Measurements from ENCODE around the gene USF1. TPM values are rescaled to one million over a fixed set of nuclear protein-coding genes. Genes with fewer than 3 reads are reported as not detected.

The USF1 gene
- total and polyA plus RNA-seq, 7 experiments from 2014 or later, result 3.9 to 115 (median 76.0) TPM

DNA sequence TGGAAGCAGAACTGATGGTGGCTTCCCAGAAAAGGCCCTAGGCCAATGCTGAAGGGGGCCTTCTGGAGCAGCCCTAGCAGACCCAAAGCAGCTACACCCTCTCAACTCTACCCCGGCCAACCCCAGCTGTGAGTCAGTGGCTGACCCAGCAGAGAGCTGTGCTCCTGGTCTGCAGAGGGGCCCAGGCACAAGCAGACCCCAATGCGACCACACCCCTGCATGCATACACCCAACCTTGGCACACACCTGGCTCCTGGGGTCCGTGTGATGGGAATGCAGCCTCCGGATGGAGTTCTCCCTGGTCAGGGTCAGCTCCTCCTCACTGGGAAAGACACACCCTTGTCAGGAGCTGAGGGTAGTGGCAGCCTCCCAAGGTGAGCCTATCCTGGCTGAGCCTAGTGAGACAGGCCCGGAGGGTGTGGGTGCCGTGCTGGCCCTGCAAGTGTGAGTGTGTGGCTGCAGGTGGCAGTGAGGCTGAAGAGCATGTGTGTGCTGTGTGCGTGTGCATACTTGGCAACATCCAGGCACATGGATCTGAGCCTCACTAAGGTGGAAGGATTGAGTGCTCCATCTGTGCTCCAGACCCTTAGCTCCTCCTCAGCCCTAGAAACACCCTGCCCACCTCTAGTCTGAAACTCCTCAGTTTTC, 27.8 kb upstream of the USF1 start:
- Histone ChIP-seq H3K27ac (ENCODE audit: low read depth, low read length) (no peak overlapping the region), H3K27me3 (ENCODE audit: control insufficient read depth in 2 of 2, insufficient read depth in 2 of 2, low read length in 2 of 2) (no peaks in the 10 kb centered on the region), H3K4me3 (ENCODE audit: low read length) (no peak overlapping the region), H3K9me3 (ENCODE audit: control insufficient read depth in 2 of 3, low read length in 3 of 3) (no peaks in the 10 kb centered on the region), H3K36me3 (ENCODE audit: control insufficient read depth in 2 of 3, insufficient read depth in 3 of 3, low read length in 3 of 3) (peaks cover 0 to 8% (median 0%) of the 10 kb centered on the region in 3 experiments), H3K4me1 (ENCODE audit: control insufficient read depth in 2 of 2, insufficient read depth in 2 of 2, low read length in 2 of 2) (peaks cover 10 to 23% of the 10 kb centered on the region in 2 donors)
- no peak for ATAC-seq
- ChIA-PET POLR2A (interaction anchor here (10.9 kb wide), 1 partner anchor 29 kb away, joined by 377 read pairs; the partner anchor contains the start of genes TSTD1 and USF1), CTCF (interaction anchor here (0.6 to 6.7 kb wide), 5 partner anchors 8 to 275 kb away, joined by 3 to 120 read pairs (median 4); partner anchors contain the start of gene KLHDC9)
- DNase-seq, result no peak
- intact Hi-C loops (cut with micrococcal nuclease), result no loop called here
- H3K4me1 Mint-ChIP-seq, result peaks cover 11 to 34% (median 30%) of the 10 kb centered on the region in 7 donors
- H3K9me3 Mint-ChIP-seq, result peaks cover 0 to 1% (median 0%) of the 10 kb centered on the region in 11 donors
- H3K27me3 Mint-ChIP-seq, result no peaks in the 10 kb centered on the region
- no peak overlapping the region for H3K4me3 Mint-ChIP-seq
- peak overlapping the region in 4 of 9 donors; percentile 25 to 94 (median 46) for H3K27ac Mint-ChIP-seq
- peaks cover 0 to 10% (median 0%) of the 10 kb centered on the region in 5 donors for H3K36me3 Mint-ChIP-seq

DNA sequence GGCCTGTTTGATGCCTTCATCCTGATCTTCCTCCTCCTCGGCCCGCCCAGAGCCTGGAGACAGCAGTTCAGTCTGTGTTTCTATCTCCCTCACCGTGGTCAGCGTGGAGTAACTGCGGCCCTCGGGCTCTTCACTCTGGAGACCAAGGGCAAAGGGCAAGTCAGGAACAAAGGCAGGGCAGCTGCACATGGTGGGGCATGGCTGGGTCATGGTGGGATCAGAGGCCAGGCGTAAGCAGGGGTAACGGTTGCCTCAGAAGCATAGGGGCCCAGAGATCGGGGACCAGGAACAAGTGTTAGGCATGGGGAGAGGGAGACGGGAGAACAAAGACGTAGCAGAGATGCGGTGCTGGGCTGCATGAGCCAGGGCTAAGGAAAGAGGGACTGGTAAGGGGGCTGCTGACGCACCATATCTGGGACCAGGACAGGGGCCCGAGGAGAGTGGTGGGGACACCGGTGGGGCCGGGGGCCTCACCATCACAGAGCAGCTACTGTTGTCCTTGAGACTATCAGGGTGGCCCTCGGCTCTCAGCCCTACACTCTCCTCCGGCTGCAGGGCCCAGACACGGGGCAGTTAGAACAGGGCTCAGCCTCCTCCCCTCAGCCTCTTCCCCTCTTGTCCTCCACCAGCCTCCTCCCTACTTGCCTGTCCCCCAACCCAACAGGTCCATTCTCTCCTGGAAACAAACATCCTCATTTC, 27.1 kb upstream of the USF1 start:
- H3K36me3 Mint-ChIP-seq, result peaks cover 0 to 17% (median 2%) of the 10 kb centered on the region in 5 donors
- no peak overlapping the region for H3K4me3 Mint-ChIP-seq
- ATAC-seq, result no peak
- peaks cover 0 to 1% (median 0%) of the 10 kb centered on the region in 11 donors for H3K9me3 Mint-ChIP-seq
- Histone ChIP-seq H3K4me1 (ENCODE audit: control insufficient read depth in 2 of 2, insufficient read depth in 2 of 2, low read length in 2 of 2) (peaks cover 10 to 25% of the 10 kb centered on the region in 2 donors), H3K9me3 (ENCODE audit: control insufficient read depth in 2 of 3, low read length in 3 of 3) (no peaks in the 10 kb centered on the region), H3K4me3 (ENCODE audit: low read length) (no peak overlapping the region), H3K27me3 (ENCODE audit: control insufficient read depth in 2 of 2, insufficient read depth in 2 of 2, low read length in 2 of 2) (no peaks in the 10 kb centered on the region), H3K27ac (ENCODE audit: low read depth, low read length) (no peak overlapping the region), H3K36me3 (ENCODE audit: control insufficient read depth in 2 of 3, insufficient read depth in 3 of 3, low read length in 3 of 3) (peaks cover 0 to 8% (median 0%) of the 10 kb centered on the region in 3 experiments)
- H3K27ac Mint-ChIP-seq, result peak overlapping the region in 5 of 9 donors; percentile 25 to 95 (median 65)
- DNase-seq, result no peak
- CTCF ChIA-PET, result interaction anchor here (0.6 to 6.7 kb wide), 7 partner anchors 7 to 32 kb away, joined by 3 to 120 read pairs (median 4); partner anchors contain the start of genes KLHDC9, NECTIN4, TSTD1 and USF1
- intact Hi-C loops (cut with micrococcal nuclease), result no loop called here
- H3K4me1 Mint-ChIP-seq, result peaks cover 12 to 39% (median 34%) of the 10 kb centered on the region in 7 donors
- POLR2A ChIA-PET, result interaction anchor here (1.1 to 10.9 kb wide), 2 partner anchors 24 to 28 kb away, joined by 3 to 377 read pairs; partner anchors contain the start of genes TSTD1 and USF1
- no peaks in the 10 kb centered on the region for H3K27me3 Mint-ChIP-seq

DNA sequence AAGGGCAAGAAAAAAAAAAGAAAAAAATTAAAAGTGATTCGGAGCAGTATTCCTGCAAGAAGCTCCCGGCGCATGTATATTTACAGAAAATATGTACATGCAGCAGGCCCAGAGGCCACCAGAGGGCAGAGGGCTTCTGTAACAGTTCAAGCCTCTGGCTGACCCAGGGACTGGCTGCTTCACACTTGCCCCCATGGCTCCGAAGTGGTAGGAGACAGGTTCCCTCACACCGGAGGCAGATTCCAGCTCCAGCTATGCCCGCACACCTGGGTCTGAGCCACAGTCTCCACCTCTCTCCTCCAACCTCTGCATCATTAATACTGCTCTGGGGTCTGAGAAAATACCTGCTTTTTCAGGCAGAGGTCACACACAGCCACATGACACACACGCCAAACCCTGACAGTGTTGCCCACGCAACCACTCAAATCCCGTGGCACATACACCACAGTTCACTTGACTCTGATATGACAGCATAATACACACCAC, 26.2 kb upstream of the USF1 start:
- Mint-ChIP-seq H3K4me1 (peaks cover 21 to 47% (median 42%) of the 10 kb centered on the region in 7 donors), H3K27me3 (no peaks in the 10 kb centered on the region), H3K9me3 (peaks cover 0 to 1% (median 0%) of the 10 kb centered on the region in 11 donors), H3K36me3 (peaks cover 3 to 25% (median 6%) of the 10 kb centered on the region in 5 donors), H3K4me3 (peak overlapping the region in 4 of 10 donors; percentile 11 to 46 (median 19)), H3K27ac (peak overlapping the region; percentile 27 to 99 (median 91))
- intact Hi-C loops (cut with micrococcal nuclease), result loop anchor here in 1 of 2 donors (1.0 kb wide), 1 partner anchor 67 kb away; no protein-coding TSS in a partner anchor
- peak; percentile 18 to 50 (median 43) for DNase-seq
- ChIA-PET CTCF (interaction anchor here (0.7 to 6.7 kb wide), 4 partner anchors 26 to 105 kb away, joined by 3 to 120 read pairs (median 39); partner anchors contain the start of genes KLHDC9, TSTD1 and USF1), POLR2A (interaction anchor here (0.5 to 10.9 kb wide), 6 partner anchors 16 to 237 kb away, joined by 3 to 377 read pairs (median 20); partner anchors contain the start of genes DEDD, KLHDC9, TSTD1 and USF1)
- no peak overlapping the region for H3K4me3 ChIP-seq (ENCODE audit: low read length)
- H3K36me3 ChIP-seq (ENCODE audit: control insufficient read depth in 2 of 3, insufficient read depth in 3 of 3, low read length in 3 of 3), result peaks cover 0 to 8% (median 0%) of the 10 kb centered on the region in 3 experiments
- H3K4me1 ChIP-seq (ENCODE audit: control insufficient read depth in 2 of 2, insufficient read depth in 2 of 2, low read length in 2 of 2), result peaks cover 19 to 31% of the 10 kb centered on the region in 2 donors
- ATAC-seq, result no peak
- H3K9me3 ChIP-seq (ENCODE audit: control insufficient read depth in 2 of 3, low read length in 3 of 3), result no peaks in the 10 kb centered on the region
- H3K27ac ChIP-seq (ENCODE audit: low read depth, low read length), result no peak overlapping the region
- no peaks in the 10 kb centered on the region for H3K27me3 ChIP-seq (ENCODE audit: control insufficient read depth in 2 of 2, insufficient read depth in 2 of 2, low read length in 2 of 2)

DNA sequence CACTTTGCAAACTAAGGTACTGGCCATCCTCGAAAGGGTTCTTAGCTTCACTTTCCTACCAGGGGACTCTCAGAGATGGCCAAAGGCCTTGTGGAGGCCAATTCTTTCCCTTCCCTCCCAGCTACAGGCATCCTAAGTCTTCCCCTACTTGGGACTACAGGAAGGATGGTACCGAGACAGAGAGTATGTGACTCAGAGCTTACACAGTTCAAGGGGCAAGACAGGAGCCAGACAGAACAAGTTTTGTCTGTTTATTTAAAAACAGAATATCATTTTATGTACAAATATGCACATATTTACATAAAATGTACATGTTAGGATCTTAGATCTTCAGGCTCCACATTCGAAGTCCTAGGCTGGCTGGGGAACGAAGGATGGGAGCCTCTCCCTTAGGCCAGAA, 25.0 kb upstream of the USF1 start:
- intact Hi-C loops (cut with micrococcal nuclease), result loop anchor here (1.0 kb wide), 5 partner anchors 27 to 233 kb away; partner anchors contain the start of gene UFC1 (in 1 of the 2)
- POLR2A ChIA-PET, result interaction anchor here (0.7 to 10.9 kb wide), 14 partner anchors 10 to 327 kb away, joined by 3 to 377 read pairs (median 9); partner anchors contain the start of genes DEDD, KLHDC9, NIT1 and PFDN2
- H3K9me3 ChIP-seq (ENCODE audit: control insufficient read depth in 2 of 3, low read length in 3 of 3), result no peaks in the 10 kb centered on the region

DNA sequence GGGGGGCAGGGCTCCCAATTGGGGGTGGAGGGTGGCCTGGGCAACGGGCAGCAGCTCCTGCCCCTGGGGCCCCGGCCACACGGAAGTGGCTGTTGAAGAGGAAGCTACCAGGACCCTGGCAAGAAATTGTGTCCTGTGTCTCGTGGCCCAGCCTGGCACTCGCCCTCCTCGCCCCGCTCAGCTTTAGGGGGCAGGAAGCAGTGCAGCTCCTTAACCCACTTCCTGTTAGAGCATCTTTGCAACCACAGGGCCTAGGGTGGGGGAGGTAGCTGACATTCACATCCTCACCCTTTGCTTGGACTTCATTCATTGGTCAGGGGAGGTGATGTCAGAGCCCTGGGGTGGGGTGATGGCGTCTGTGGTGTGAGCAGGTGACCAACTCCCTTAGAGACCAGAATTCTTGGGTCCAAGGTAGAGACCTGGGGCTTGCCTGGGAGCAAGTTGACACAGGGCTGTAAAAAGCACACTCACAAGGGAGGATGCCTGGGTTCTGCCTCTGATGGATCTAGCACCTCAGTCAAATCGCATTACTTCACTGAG, 24.0 kb upstream of the USF1 start, which contains the start of gene ARHGAP30:
ARHGAP30 (minus strand) TSS at position 161 of the 540 bp plus-strand sequence. CDS start 267 bp downstream, outside the sequence.
- Histone ChIP-seq H3K9me3 (ENCODE audit: control insufficient read depth in 2 of 3, low read length in 3 of 3) (no peaks in the 10 kb centered on the region), H3K4me3 (ENCODE audit: low read length) (peak within 1 kb of the TSS; percentile 95)

More for the DNA sequence above, 25.0 kb upstream of the USF1 start:
- Mint-ChIP-seq H3K27ac (peak overlapping the region; percentile 83 to 99 (median 95)), H3K27me3 (no peaks in the 10 kb centered on the region), H3K36me3 (peaks cover 6 to 32% (median 10%) of the 10 kb centered on the region in 5 donors), H3K4me3 (peak overlapping the region in 7 of 10 donors; percentile 32 to 99 (median 54)), H3K9me3 (peaks cover 0 to 1% (median 0%) of the 10 kb centered on the region in 11 donors), H3K4me1 (peaks cover 27 to 57% (median 50%) of the 10 kb centered on the region in 7 donors)
- CTCF ChIA-PET, result interaction anchor here (0.7 to 6.7 kb wide), 10 partner anchors 8 to 233 kb away, joined by 3 to 120 read pairs (median 5); partner anchors contain the start of genes KLHDC9, TSTD1 and USF1
- Histone ChIP-seq H3K4me1 (ENCODE audit: control insufficient read depth in 2 of 2, insufficient read depth in 2 of 2, low read length in 2 of 2) (peaks cover 30 to 41% of the 10 kb centered on the region in 2 donors), H3K4me3 (ENCODE audit: low read length) (no peak overlapping the region), H3K27ac (ENCODE audit: low read depth, low read length) (peak overlapping the region; percentile 93), H3K27me3 (ENCODE audit: control insufficient read depth in 2 of 2, insufficient read depth in 2 of 2, low read length in 2 of 2) (no peaks in the 10 kb centered on the region), H3K36me3 (ENCODE audit: control insufficient read depth in 2 of 3, insufficient read depth in 3 of 3, low read length in 3 of 3) (peaks cover 0 to 14% (median 4%) of the 10 kb centered on the region in 3 experiments)
- no peak for ATAC-seq
- no peak for DNase-seq

More for the DNA sequence above, 24.0 kb upstream of the USF1 start, which contains the start of gene ARHGAP30:
- intact Hi-C loops (cut with micrococcal nuclease), result loop anchor here (1.0 kb wide), 7 partner anchors 10 to 232 kb away; partner anchors contain the start of genes F11R (in 1 of the 2) and UFC1 (in 1 of the 2)
- Histone ChIP-seq H3K36me3 (ENCODE audit: control insufficient read depth in 2 of 3, insufficient read depth in 3 of 3, low read length in 3 of 3) (peaks cover 0 to 18% (median 4%) of the 10 kb centered on the region in 3 experiments), H3K27ac (ENCODE audit: low read depth, low read length) (peak within 1 kb of the TSS; percentile 93), H3K4me1 (ENCODE audit: control insufficient read depth in 2 of 2, insufficient read depth in 2 of 2, low read length in 2 of 2) (peaks cover 37 to 47% of the 10 kb centered on the region in 2 donors), H3K27me3 (ENCODE audit: control insufficient read depth in 2 of 2, insufficient read depth in 2 of 2, low read length in 2 of 2) (no peaks in the 10 kb centered on the region)
- peak within 1 kb of the TSS; percentile 91 to 99 (median 95) for H3K27ac Mint-ChIP-seq
- ATAC-seq (peak; percentile 86), DNase-seq (peak; percentile 55 to 89 (median 87))
- ChIA-PET CTCF (interaction anchor here (0.5 to 6.7 kb wide), 11 partner anchors 15 to 394 kb away, joined by 3 to 120 read pairs (median 5); partner anchors contain the start of genes KLHDC9, TSTD1 and USF1), POLR2A (interaction anchor here (0.6 to 10.9 kb wide), 25 partner anchors 9 to 245 kb away, joined by 3 to 377 read pairs (median 6); partner anchors contain the start of genes DEDD, F11R, KLHDC9 and NIT1)
- H3K4me3 Mint-ChIP-seq, result peak within 1 kb of the TSS; percentile 88 to 100 (median 98)
- no peaks in the 10 kb centered on the region for H3K27me3 Mint-ChIP-seq
- H3K36me3 Mint-ChIP-seq, result peaks cover 6 to 32% (median 10%) of the 10 kb centered on the region in 5 donors
- peaks cover 31 to 65% (median 54%) of the 10 kb centered on the region in 7 donors for H3K4me1 Mint-ChIP-seq
- H3K9me3 Mint-ChIP-seq, result peaks cover 0 to 1% (median 0%) of the 10 kb centered on the region in 11 donors
